Islet precursor cell (in vitro differentiated cells): ENCODE results near the gene GPR35.

Experiments used
- DNase-seq: peaks from one replicate; pipeline ENCODE4 v3.0.0-alpha.2; 2018

GPR35 gene

DNA sequence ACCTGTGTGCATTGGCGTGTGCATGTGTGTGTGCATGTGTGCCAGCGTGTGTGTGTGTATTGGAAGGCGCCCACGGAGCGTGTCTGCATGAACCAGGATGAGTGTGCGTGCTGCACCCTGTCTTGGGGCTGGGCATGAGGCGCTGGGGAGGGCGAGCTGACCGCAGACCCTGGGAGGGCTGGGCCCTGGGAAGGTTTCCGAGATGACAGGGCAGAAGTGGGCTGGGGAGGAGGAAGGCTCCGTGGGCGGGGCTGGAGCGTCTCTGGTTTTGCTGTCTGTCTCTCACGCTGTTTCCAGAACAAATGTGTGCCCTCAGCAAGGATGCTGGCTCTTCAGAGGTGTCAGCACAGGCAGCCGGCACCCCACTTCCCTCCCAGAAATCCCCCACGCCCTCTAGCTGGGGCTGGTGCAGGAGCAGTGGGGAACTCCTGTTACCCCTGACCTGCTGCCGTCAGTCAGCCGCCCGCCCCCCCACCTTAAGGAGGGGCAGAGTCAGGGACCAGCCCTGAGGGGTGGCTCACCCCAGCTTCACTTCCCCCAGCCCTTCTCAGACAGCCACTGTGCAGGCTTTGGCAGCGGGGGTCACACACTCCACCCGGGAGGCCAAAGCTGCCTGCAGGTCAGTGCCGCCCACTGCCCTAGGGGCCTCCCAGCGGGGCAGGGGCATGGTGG is at the start of gene GPR35:
Gene GPR35 (plus strand): TSS at position 531 of the 672 bp plus-strand sequence. CDS start 4,473 bp downstream, outside the sequence.
- peak; percentile 60 for DNase-seq

- DNase-seq: no peak
Measured at GRCh38 chr2:240576036-240576435, 49.2 kb upstream of the GPR35 start.

GRCh38 chr2:240576436-240577205 is 48.7 kb upstream of the GPR35 start:
- DNase-seq: no peak

GRCh38 chr2:240577281-240578109 is 47.8 kb upstream of the GPR35 start:
- DNase-seq: no peak

GRCh38 chr2:240578110-240578450 is 47.2 kb upstream of the GPR35 start:
- DNase-seq: no peak

- DNase-seq: no peak
Measured at GRCh38 chr2:240578488-240578887, 46.8 kb upstream of the GPR35 start.

DNA sequence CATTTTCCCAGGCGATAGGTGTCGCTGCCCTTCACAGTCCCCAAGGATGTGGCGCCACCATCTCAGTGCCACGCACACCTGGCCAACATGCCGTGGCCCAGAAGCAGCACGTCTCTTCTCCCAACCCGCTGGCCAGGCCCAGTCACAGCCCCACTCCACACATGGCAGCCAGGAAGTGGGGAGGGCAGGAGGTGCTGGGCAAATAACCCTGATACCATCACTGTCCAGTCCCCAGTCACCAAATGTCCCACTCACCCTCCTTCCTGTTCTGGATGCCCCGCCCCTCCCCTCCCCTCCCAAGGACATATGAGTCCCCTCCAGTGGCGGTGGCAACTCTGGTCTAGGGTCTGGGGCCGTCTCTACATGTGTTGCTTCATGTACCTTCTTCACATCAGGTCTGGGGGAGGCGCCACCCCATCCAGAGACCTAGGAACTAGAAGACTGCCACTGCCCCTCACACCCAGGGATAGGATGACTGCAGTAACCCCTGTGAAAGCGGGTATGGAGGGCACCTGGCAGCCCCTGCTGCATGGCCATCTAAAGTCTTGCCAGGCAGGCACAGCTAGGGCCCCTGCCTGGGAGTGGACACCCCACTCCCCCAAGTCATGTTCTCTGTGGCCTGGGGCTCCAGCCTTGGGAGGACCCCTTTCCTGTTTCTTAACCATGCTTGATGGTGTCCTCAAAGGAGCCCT is 46.1 kb upstream of the GPR35 start:
- DNase-seq: no peak

- DNase-seq: peak; percentile 83
Measured at GRCh38 chr2:240579771-240580614, 45.3 kb upstream of the GPR35 start.

DNA sequence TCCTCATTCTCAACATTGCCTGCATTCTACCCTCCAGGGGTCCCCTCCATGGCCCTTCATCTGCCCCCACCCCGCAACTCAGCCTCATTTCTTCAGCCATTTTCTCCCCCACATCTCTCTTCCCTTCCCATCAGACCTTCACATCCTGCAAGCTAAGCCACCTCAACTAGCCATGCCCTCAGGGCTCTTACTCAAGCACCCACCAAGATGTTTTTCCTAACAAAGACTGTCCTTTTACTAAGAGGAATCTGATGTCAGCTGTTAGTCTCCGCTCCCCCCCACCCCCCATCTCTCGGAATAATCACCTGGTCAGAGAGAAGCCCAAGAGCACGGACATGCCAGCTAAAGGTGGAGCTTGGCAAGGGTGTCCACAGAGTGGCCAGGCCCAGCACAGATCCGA is 43.5 kb upstream of the GPR35 start:
- peak; percentile 81 for DNase-seq

GRCh38 chr2:240582781-240583180 is 42.5 kb upstream of the GPR35 start:
- no peak for DNase-seq

DNA sequence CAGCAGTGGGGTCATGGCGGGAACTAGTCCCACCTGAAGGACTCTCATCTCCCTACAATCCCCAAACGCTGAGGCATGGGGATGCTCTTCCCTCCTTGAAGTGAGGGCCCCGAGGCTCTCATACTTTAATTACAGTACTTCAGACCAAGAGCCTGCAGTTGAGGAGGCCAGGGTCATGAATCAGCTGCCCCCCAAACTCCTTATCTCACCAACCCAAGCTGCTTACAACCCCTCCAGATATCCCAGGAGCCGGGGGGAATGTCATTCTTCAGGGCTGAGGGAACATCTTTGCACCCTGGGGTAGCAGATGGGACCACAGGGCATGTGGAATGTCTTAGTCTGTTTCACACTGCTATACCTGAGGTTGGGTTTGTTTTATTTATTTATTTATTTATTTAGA is 41.5 kb upstream of the GPR35 start:
- DNase-seq: no peak

DNA sequence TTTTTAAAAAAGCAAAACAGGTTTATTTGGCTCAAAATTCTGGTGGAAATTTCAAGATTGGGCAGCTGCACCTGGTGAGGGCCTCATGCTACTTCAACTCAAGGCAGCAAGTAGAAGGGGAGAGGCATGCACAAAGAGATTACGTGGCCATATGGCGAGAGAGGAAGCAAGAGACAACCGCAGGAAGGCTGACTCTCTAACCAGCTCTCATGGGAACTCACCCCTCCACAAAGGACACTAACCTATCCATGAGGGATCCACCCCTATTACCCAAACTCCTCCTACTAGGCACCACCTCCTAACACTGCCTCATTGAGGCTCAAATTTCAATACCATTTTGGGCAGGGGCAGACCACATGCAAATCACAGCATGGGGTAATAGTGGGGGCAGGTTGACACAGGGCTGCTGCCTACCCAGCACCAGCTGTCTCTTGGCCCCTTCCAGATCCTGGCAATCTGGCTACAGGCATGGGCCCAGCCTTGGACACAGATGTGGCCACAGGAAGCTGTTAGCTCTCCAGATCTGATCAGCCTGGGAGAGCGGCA is 40.7 kb upstream of the GPR35 start:
- DNase-seq: peak; percentile 66

DNA sequence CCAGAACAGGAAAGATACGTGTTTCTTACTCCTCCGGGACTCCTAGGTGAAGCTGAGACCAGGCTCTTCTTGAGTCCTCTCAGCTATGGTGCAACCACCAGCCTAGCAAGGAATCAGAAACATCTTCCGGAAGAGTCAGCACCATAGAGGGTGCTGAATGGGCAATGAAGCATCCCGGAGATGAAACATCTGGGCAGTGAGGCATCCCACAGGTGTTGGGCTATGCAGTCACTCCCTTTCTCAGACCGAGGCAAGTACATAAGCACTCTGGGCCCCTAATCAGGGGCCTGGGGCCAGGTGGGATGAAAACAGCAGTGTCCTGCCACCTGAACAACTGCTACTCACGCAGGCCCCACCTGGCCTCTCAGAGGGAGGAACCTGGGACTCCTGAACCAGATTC is 40.2 kb upstream of the GPR35 start:
- no peak for DNase-seq

DNA sequence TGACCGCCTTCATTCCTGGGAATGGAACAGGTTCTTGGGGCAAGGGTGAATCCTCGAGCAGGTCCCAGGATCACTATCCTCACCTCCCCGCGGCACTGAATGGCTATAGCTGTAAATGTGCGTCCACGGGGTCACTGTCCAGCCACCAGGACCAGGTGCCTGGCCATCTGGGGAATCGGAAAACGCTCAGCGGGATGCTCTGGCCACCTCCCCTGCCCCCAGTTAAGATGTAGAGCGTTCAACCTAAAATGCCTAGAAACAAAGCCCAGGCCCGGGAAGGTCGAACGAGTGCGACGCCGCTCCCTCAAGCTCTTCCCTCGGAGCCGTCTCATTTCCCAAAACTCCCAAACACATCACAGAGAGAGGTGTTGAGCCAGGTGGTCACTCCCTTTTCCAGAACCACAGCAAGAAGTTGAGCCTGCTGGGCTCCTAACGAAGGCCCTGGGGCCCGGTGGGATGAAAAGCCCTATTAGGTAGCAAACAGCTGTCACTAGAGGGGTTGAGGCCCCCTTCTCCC is 39.5 kb upstream of the GPR35 start:
- no peak for DNase-seq

GRCh38 chr2:240586198-240586918 is 38.9 kb upstream of the GPR35 start, which contains the start of gene CAPN10:
Gene CAPN10 (plus strand): TSS chr2:240586734. CDS start chr2:240586912, 178 bp downstream.
- DNase-seq: peak; percentile 98

DNA sequence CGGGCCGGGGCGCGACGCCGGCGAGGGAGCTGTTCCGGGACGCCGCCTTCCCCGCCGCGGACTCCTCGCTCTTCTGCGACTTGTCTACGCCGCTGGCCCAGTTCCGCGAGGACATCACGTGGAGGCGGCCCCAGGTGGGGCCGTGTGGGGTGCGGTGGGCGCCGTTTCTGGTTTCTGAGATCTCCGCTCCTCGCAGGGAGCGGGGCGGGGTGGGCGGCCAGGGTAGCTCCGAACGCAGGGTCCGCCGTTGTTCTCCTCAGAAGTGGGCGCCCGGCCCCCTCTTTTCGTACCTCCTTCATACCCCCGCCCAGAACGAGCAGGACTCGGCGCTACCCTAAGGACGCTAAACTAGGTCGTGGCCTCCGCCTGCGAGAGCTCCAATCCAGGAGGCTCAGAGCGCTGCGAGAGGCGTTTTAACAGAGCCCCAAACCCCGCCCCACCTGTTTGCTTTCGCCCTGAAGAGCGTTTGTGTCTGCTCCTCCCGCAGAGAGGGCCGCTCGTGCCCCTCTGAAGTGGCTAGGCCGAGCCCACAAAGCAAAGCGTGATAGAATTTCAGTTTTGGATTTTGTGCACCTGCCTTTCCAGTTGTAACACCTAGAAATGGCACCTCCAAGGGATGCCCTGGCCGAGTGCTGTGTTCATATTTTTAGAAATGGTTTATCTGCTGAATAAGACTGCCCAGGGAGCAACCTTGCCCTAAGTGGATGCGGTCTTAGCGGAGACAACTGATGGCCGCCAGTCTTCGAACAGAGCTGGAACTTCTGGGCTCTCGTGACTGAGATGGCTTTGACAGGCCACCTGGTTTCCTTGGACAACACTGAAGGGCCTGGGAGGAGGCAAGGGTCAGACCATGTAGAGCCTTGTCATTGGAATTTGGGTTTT is 38.1 kb upstream of the GPR35 start:
- no peak for DNase-seq

DNA sequence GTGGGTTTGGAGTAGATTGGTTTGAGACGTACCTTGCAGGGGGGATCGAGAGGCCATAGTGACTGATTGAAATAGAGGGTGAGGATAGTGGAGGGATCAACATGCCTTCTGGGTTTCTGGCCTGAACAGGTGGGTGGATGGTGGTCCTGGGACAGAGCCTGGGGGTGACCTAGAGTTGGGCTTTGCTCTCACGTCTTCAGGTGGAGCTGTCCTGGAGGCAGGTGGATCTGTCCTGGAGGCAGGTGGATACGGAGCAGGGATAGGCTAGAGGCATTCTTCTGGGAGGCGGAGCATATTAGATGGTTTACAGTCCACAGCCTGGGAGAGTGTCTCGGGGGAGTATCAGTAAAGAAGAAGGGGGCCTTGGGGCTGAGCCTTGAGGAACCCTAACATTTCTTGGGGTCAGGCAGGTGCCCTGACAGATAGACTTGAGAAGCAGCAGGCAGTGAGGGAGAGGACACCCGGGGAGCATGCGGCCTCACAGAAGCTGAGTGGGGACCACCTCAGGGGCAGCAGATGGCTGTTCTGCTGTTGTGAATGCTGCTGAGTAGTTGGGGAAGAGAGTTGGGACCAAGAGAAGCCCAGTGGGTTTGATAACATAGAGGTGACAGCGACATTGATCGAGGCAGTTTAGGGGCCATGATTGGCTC is 37.1 kb upstream of the GPR35 start:
- no peak for DNase-seq

DNA sequence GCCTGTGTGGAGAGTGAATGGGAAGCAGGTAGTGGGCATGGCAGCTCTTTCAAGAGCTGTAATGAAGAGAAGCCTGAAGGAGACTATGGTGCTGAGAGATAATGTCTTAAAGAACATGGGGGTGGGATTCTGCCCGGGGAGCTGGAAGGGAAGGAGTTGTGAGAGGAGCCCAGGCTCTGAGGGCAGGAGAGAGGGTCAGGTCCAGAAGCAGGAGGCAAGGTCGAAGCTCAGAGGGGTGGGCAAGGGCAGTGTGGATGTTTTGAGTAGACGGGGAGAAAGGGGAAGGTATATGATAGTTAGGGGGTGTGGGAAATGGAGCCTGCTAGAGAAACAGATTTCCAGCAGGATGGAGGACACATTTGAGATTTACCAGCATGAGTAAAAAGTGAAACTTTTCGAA is 36.6 kb upstream of the GPR35 start:
- DNase-seq: no peak

GRCh38 chr2:240589375-240589774 is 35.9 kb upstream of the GPR35 start:
- DNase-seq: no peak
